ENCODE measurements around the gene PTPN11. TPM values are rescaled to one million over a fixed set of nuclear protein-coding genes. Genes with fewer than 3 reads are reported as not detected.
"Not testable (repeated sequence)": the region's sequence is repeated elsewhere in the genome, so short reads cannot be mapped to it uniquely, and the experiment has no call there.

Gene PTPN11
- polyA plus RNA-seq, 2 of the 4 experiments (the other 2 are of a cell fraction): 78.6 to 194 TPM

DNA sequence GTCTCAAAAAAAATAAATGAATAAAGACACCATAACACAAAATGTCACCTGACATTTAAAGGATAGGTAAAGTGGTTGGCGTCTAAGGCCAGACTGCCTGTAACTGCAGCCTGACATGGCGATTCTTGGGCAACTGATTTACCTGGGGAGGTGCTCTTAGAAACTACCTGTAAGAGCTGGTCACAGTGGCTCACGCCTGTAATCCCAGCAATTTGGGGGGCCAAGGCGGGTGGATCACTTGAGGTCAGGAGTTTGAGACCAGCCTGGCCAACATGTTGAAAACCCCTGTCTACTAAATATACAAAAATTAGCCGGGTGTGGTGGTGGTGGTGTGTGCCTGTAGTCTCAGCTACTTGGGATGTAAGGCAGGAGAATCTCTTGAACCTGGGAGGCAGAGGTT is 17.7 kb upstream of the PTPN11 start:
- CTCF ChIA-PET: interaction anchor here (0.6 to 3.9 kb wide), 4 partner anchors 9 to 340 kb away, joined by 3 to 24 read pairs (median 3); no protein-coding TSS in a partner anchor
- WGBS (ENCODE audit: missing lambda C conversion rate): 89% methylated on average over 5 of the region's 5 CpGs
- ATAC-seq: peak; percentile 7 to 40; a peak in 2 of 6 replicates

DNA sequence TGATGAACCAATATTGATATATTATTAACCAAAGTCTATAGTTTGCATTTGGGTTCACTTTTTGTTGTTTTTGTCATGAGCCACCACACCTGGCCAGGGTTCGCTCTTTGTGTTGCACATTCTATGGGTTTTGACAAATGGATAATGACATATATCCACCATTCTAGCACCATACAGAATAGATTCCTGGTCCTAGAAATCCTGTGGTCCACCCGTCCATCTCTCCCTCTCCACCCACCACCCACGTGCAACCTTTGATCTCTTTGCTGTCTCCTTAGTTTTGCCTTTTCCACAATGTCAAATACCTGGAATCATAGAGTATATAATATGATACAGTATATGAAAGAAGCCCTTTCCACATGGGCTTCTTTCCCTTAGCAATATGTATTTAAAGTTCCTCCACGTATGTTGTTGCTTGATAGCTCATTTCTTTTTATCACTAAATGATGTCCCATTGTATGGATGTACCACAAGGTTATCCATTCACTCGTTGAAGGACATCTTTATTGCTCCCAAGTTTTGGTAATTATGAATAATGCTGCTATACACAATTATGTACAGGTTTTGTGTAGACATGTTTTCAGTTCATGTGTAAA is 16.7 kb upstream of the PTPN11 start:
- ChIA-PET POLR2A (interaction anchor here (0.6 kb wide), 2 partner anchors 15 to 34 kb away, joined by 3 to 8 read pairs; no protein-coding TSS in a partner anchor), CTCF (interaction anchor here (0.6 to 3.9 kb wide), 5 partner anchors 9 to 341 kb away, joined by 3 to 24 read pairs (median 3); no protein-coding TSS in a partner anchor)
- Histone ChIP-seq H3K27ac (no peak overlapping the region), H3K9me3 (no peaks in the 10 kb centered on the region), H3K4me3 (no peak overlapping the region), H3K4me2 (no peak overlapping the region), H3K4me1 (peaks cover 9% of the 10 kb centered on the region)
- 52% methylated on average over 5 of the region's 5 CpGs for WGBS (ENCODE audit: missing lambda C conversion rate)
- FAIRE-seq (no peak), DNase-seq (ENCODE audit: low read depth in 1 of 2, low spot score in 1 of 2) (no peak), ATAC-seq (peak; percentile 50 to 57; a peak in 4 of 6 replicates)
- TF ChIP-seq FOSB (CRISPR knock-in tag; IDR thresholded peaks at IDR 0.05) (peak; percentile 70; the same call in 1 of the 2 replicates), KDM5A (IDR thresholded peaks at IDR 0.05) (no peak), CEBPB (IDR thresholded peaks at IDR 0.05) (no peak), TP53 (CRISPR knock-in tag; IDR thresholded peaks at IDR 0.05) (no peak), RARB (CRISPR knock-in tag; IDR thresholded peaks at IDR 0.05) (0 out of 2 replicates have a peak, but pooled peaks have one; percentile 71), HOXA7 (CRISPR knock-in tag; IDR thresholded peaks at IDR 0.05) (0 out of 2 replicates have a peak, but pooled peaks have one; percentile 72)
- TF ChIP-seq, protein P1, sequence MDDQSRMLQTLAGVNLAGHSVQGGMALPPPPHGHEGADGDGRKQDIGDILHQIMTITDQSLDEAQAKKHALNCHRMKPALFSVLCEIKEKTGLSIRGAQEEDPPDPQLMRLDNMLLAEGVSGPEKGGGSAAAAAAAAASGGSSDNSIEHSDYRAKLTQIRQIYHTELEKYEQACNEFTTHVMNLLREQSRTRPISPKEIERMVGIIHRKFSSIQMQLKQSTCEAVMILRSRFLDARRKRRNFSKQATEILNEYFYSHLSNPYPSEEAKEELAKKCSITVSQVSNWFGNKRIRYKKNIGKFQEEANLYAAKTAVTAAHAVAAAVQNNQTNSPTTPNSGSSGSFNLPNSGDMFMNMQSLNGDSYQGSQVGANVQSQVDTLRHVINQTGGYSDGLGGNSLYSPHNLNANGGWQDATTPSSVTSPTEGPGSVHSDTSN (IDR thresholded peaks at IDR 0.05): no peak

More for the DNA sequence above, 17.7 kb upstream of the PTPN11 start:
- no peak overlapping the region for H3K27ac ChIP-seq
- no peak for DNase-seq (ENCODE audit: low read depth in 1 of 2, low spot score in 1 of 2)
- peaks cover 2% of the 10 kb centered on the region; the same call in 1 of the 3 replicates for H3K4me1 ChIP-seq
- no peak overlapping the region for H3K4me2 ChIP-seq
- no peak for FAIRE-seq
- no peak overlapping the region for H3K4me3 ChIP-seq
- TF ChIP-seq POLR2AphosphoS2 (conservative IDR thresholded peaks at IDR 0.05; ENCODE audit: low read length) (no peak), PHF8 (IDR thresholded peaks at IDR 0.05; ENCODE audit: borderline replicate concordance, low read depth) (no peak), KDM5A (IDR thresholded peaks at IDR 0.05) (no peak), KDM1A (IDR thresholded peaks at IDR 0.05; ENCODE audit: low read depth) (no peak), JUNB (IDR thresholded peaks at IDR 0.05) (no peak), GATA3 (IDR thresholded peaks at IDR 0.05; ENCODE audit: borderline replicate concordance) (no peak), FOXS1 (CRISPR knock-in tag; IDR thresholded peaks at IDR 0.05) (no peak), FOSB (CRISPR knock-in tag; IDR thresholded peaks at IDR 0.05) (no peak)
- TF ChIP-seq, protein P2, sequence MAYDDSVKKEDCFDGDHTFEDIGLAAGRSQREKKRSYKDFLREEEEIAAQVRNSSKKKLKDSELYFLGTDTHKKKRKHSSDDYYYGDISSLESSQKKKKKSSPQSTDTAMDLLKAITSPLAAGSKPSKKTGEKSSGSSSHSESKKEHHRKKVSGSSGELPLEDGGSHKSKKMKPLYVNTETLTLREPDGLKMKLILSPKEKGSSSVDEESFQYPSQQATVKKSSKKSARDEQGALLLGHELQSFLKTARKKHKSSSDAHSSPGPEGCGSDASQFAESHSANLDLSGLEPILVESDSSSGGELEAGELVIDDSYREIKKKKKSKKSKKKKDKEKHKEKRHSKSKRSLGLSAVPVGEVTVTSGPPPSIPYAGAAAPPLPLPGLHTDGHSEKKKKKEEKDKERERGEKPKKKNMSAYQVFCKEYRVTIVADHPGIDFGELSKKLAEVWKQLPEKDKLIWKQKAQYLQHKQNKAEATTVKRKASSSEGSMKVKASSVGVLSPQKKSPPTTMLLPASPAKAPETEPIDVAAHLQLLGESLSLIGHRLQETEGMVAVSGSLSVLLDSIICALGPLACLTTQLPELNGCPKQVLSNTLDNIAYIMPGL (CRISPR knock-in tag; IDR thresholded peaks at IDR 0.05; ENCODE audit: borderline replicate concordance): no peak
- POLR2A ChIA-PET: no interaction called here
- H3K9me3 ChIP-seq: no peaks in the 10 kb centered on the region

DNA sequence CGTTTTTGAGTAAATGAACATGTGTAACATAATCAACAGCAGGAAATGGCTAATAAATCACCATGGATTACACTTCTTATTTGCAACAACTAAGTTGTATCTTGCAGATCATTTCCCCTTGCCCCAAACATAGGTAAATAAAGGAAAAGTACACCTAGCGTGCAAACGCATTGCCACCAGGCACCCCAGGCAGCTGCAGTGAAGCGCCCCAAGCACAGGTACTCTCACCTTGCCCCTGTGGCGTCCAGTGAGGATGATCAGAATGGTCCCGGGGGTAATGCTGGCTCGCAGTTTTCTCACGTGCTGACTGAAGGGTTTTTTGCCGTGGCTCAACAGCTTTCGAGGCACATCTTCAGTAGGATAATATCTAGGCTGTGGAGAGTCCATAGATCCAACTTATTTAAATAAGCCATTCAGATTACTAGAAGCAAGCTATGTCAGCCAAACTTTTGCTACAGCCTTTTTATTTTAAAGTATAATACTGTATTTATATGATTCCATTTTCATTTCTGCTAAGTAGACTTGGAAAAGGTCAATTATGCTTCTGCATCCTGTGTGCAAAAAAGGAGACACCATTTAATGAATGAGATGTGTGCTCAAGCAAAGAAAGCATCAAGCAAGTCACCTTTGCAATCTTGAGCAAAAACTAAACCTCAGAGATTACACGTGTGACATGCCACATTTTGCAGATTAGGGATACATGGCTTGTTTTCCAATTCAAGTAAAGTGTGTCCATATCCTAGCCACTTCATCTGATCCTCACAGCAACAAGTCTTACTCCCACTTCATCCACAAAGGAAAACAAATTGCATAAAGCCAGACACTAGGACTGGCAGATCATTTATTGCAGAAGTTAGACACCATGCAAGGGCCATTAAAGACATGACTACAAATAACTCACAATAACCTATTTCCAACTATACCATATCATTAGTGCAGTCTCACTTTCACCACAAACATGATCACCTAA is 11.9 kb upstream of the PTPN11 start:
- WGBS (ENCODE audit: missing lambda C conversion rate): 81% methylated on average over 11 of the region's 11 CpGs
- CTCF ChIA-PET: no interaction called here
- ATAC-seq (no peak), FAIRE-seq (no peak), DNase-seq (ENCODE audit: low read depth in 1 of 2, low spot score in 1 of 2) (no peak)
- H3K4me2 ChIP-seq: peak overlapping the region; percentile 87
- peak overlapping the region; percentile 66 for H3K4me3 ChIP-seq
- TF ChIP-seq SMC3 (IDR thresholded peaks at IDR 0.05) (no peak), MAFK (IDR thresholded peaks at IDR 0.05; ENCODE audit: partially characterized antibody) (no peak), HOXA7 (CRISPR knock-in tag; IDR thresholded peaks at IDR 0.05) (0 out of 2 replicates have a peak, but pooled peaks have one; percentile 22)
- POLR2A ChIA-PET: no interaction called here
- H3K9me3 ChIP-seq: no peaks in the 10 kb centered on the region
- H3K27ac ChIP-seq: no peak overlapping the region; a peak in 1 of 6 replicates
- H3K4me1 ChIP-seq: peaks cover 17% of the 10 kb centered on the region

DNA sequence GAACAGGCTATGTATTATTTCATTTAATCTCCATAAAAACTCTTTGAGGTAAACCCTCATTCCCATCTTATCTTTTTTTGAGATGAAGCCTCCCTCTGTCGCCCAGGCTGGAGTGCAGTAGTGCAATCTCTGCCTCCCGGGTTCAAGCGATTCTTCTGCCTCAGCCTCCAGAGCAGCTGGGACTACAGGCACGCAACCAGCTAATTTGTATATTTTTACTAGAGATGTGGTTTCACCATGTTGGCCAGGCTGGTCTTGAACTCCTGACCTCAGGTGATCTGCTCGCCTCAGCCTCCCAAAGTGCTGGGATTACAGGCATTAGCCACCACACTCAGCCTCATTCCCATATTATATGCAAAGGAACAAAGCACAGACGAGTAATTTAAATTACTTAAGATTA is 11.1 kb upstream of the PTPN11 start:
- CTCF ChIA-PET; FAIRE-seq; DNase-seq (ENCODE audit: low read depth in 1 of 2, low spot score in 1 of 2); POLR2A ChIA-PET; ATAC-seq; H3K9me3 ChIP-seq: not testable (repeated sequence)
- Histone ChIP-seq H3K4me1 (peaks cover 17% of the 10 kb centered on the region), H3K4me2 (peak overlapping the region; percentile 87), H3K27ac (peak overlapping the region; percentile 92 to 99; a peak in 5 of 6 replicates), H3K4me3 (peak overlapping the region; percentile 66)
- WGBS (ENCODE audit: missing lambda C conversion rate): 60% methylated on average over 6 of the region's 6 CpGs
